Neural cell (in vitro differentiated cells): ENCODE results near the gene SCFD1. TPM values are rescaled to one million over a fixed set of nuclear protein-coding genes. Genes with fewer than 3 reads are reported as not detected.

ENCODE experiments used
- H2AFZ ChIP-seq: fragments of 200-600, 300-800 bp; sonication (generic), shearing (Covaris generic); 2 replicates; pipeline ENCODE4 v1.6.0; 2014; ENCODE audit warnings: low read depth, mild to moderate bottlenecking, antibody characterized with exemption, low read length, moderate library complexity
- H3F3A ChIP-seq: fragments of 200-600 bp; shearing (Covaris generic); 2 replicates; pipeline ENCODE4 v1.6.1; 2016; ENCODE audit warnings: mild to moderate bottlenecking, moderate library complexity, mixed read lengths, antibody characterized with exemption, low read length; ENCODE audit not compliant: insufficient read depth, poor library complexity, severe bottlenecking
- H3K27ac ChIP-seq: fragments of 200-600, 300-800 bp; sonication (generic), shearing (Covaris generic); 2 replicates; pipeline ENCODE4 v1.5.1; 2014; ENCODE audit warnings: mild to moderate bottlenecking, low read length, moderate library complexity
- H3K27me3 ChIP-seq: fragments of 300-800, 200-600 bp; sonication (generic), shearing (Covaris generic); 2 replicates; pipeline ENCODE4 v1.6.0; 2014; ENCODE audit warnings: mild to moderate bottlenecking, low read depth, low read length, moderate library complexity; ENCODE audit not compliant: insufficient read depth
- H3K36me3 ChIP-seq: fragments of 300-800, 200-600 bp; sonication (generic), shearing (Covaris generic); 2 replicates; pipeline ENCODE4 v1.5.1; 2014; ENCODE audit warnings: mild to moderate bottlenecking, antibody characterized with exemption, low read length, moderate library complexity; ENCODE audit not compliant: insufficient read depth
- H3K4me2 ChIP-seq: fragments of 300-800, 200-600 bp; sonication (generic), shearing (Covaris generic); 2 replicates; pipeline ENCODE4 v1.6.0; 2014; ENCODE audit warnings: mild to moderate bottlenecking, low read length
- H3K4me3 ChIP-seq: fragments of 300-800, 200-600 bp; sonication (generic), shearing (Covaris generic); 2 replicates; pipeline ENCODE4 v1.5.1; 2014; ENCODE audit warnings: mild to moderate bottlenecking, low read length, moderate library complexity
- H3K79me2 ChIP-seq: fragments of 200-600 bp; shearing (Covaris generic); replicated peaks from 2 replicates; pipeline ENCODE4 v1.6.0; 2014; ENCODE audit warnings: mild to moderate bottlenecking, low read length, moderate library complexity; ENCODE audit not compliant: insufficient read depth
- H3K9ac ChIP-seq: fragments of 300-800, 200-600 bp; sonication (generic), shearing (Covaris generic); 2 replicates; pipeline ENCODE4 v1.6.1; 2016; ENCODE audit warnings: mild to moderate bottlenecking, low read length, mixed read lengths
- H3K9me2 ChIP-seq: fragments of 200-600 bp; shearing (Covaris generic); 2 replicates; pipeline ENCODE4 v1.6.1; 2016; ENCODE audit warnings: mild to moderate bottlenecking, low read length, mixed read lengths; ENCODE audit not compliant: insufficient read depth
- H3K9me3 ChIP-seq: fragments of 200-600, 300-800 bp; sonication (generic), shearing (Covaris generic); 2 replicates; pipeline ENCODE4 v1.6.1; 2016; ENCODE audit warnings: mild to moderate bottlenecking, mixed run types, low read length, moderate library complexity, mixed read lengths
- H4K20me1 ChIP-seq: fragments of 200-600 bp; shearing (Covaris generic); 2 replicates; pipeline ENCODE4 v1.6.1; 2016; ENCODE audit warnings: mild to moderate bottlenecking, mixed run types; ENCODE audit not compliant: insufficient read depth
- CTCF ChIP-seq: fragments of 450-650 bp; IDR thresholded peaks from 2 replicates; pipeline ENCODE4 v1.5.1; 2014; ENCODE audit warnings: antibody characterized with exemption, mild to moderate bottlenecking, moderate library complexity; ENCODE audit not compliant: poor library complexity, severe bottlenecking
- EP300 ChIP-seq: fragments of 450-650 bp; conservative IDR thresholded peaks from 2 replicates; pipeline ENCODE4 v1.6.1; 2014; ENCODE audit warnings: antibody characterized with exemption, mild to moderate bottlenecking, moderate library complexity; ENCODE audit not compliant: poor library complexity, severe bottlenecking
- EZH2 ChIP-seq: fragments of 200-600, 300-800 bp; shearing (Covaris generic), sonication (generic); IDR thresholded peaks from 2 replicates; pipeline ENCODE4 v1.6.1; 2014; ENCODE audit warnings: antibody characterized with exemption, low read length, borderline replicate concordance, mild to moderate bottlenecking; ENCODE audit not compliant: insufficient read depth, poor library complexity, severe bottlenecking
- MXI1 ChIP-seq: fragments of 450-650 bp; conservative IDR thresholded peaks from 2 replicates; pipeline ENCODE4 v1.6.1; 2014; ENCODE audit warnings: antibody characterized with exemption, mild to moderate bottlenecking; ENCODE audit not compliant: poor library complexity, severe bottlenecking
- POLR2AphosphoS5 ChIP-seq: IDR thresholded peaks from 2 replicates; pipeline ENCODE4 v1.6.1; 2012
- RAD21 ChIP-seq: fragments of 450-650 bp; conservative IDR thresholded peaks from 2 replicates; pipeline ENCODE4 v1.6.1; 2014; ENCODE audit warnings: antibody characterized with exemption, mild to moderate bottlenecking, moderate library complexity
- REST ChIP-seq: IDR thresholded peaks from 2 replicates; pipeline ENCODE4 v1.6.1; 2012; ENCODE audit warnings: borderline replicate concordance
- SMC3 ChIP-seq: fragments of 450-650 bp; conservative IDR thresholded peaks from 2 replicates; pipeline ENCODE4 v1.6.1; 2014; ENCODE audit warnings: antibody characterized with exemption, mild to moderate bottlenecking, moderate library complexity; ENCODE audit not compliant: poor library complexity
- TAF1 ChIP-seq: IDR thresholded peaks from 2 replicates; pipeline ENCODE4 v1.6.1; 2012; ENCODE audit warnings: low read depth
- polyA plus RNA-seq: library from polyadenylated mRNA; depleted of rRNA; stranded (reverse); fragments of >200 nt; gene quantifications from 2 replicates; pipeline ENCODE4 v1.2.3, GENCODE V29; 2014

The SCFD1 gene
- polyA plus RNA-seq, 1 donor from 2014 or later = 99.4 TPM

GRCh38 chr14:30709201-30709600 is 87.1 kb downstream of the SCFD1 start:
- no peak overlapping the region for H3K4me2 ChIP-seq
- TF ChIP-seq POLR2AphosphoS5 = no peak
- no peak for TF ChIP-seq MXI1
- TF ChIP-seq REST = no peak
- no peak for TF ChIP-seq EZH2
- TF ChIP-seq CTCF = no peak
- TF ChIP-seq SMC3 = no peak
- no peak for TF ChIP-seq TAF1
- TF ChIP-seq EP300 = no peak
- no peak for TF ChIP-seq RAD21
- no peaks in the 10 kb centered on the region for H3K9me3 ChIP-seq
- no peaks in the 10 kb centered on the region for H4K20me1 ChIP-seq
- H3K27ac ChIP-seq = no peak overlapping the region
- no peaks in the 10 kb centered on the region for H3K27me3 ChIP-seq
- no peak overlapping the region for H3K9ac ChIP-seq
- H3K9me2 ChIP-seq = no peaks in the 10 kb centered on the region
- H3F3A ChIP-seq = no peaks in the 10 kb centered on the region
- no peaks in the 10 kb centered on the region for H3K79me2 ChIP-seq
- H3K36me3 ChIP-seq = no peaks in the 10 kb centered on the region
- H2AFZ ChIP-seq = no peak overlapping the region
- H3K4me3 ChIP-seq = no peak overlapping the region

- no peaks in the 10 kb centered on the region for H3K79me2 ChIP-seq
- H3K9me3 ChIP-seq = no peaks in the 10 kb centered on the region
- no peaks in the 10 kb centered on the region for H4K20me1 ChIP-seq
- no peaks in the 10 kb centered on the region for H3F3A ChIP-seq
- no peak overlapping the region for H3K4me3 ChIP-seq
- no peak overlapping the region for H3K27ac ChIP-seq
- H3K36me3 ChIP-seq = no peaks in the 10 kb centered on the region
- H3K9me2 ChIP-seq = no peaks in the 10 kb centered on the region
- no peak for TF ChIP-seq CTCF
- no peak for TF ChIP-seq REST
- no peak for TF ChIP-seq EP300
- TF ChIP-seq RAD21 = no peak
- no peak for TF ChIP-seq POLR2AphosphoS5
- no peak for TF ChIP-seq TAF1
- TF ChIP-seq SMC3 = no peak
- TF ChIP-seq MXI1 = no peak
- no peak for TF ChIP-seq EZH2
- H3K4me2 ChIP-seq = no peak overlapping the region
- no peak overlapping the region for H2AFZ ChIP-seq
- H3K27me3 ChIP-seq = no peaks in the 10 kb centered on the region
- no peak overlapping the region for H3K9ac ChIP-seq
These were observed 88.8 kb downstream of the SCFD1 start for GRCh38 chr14:30710876-30711275.
